GM18520 (cell line): ENCODE results near the gene TMEM250.

Experiments
- ATAC-seq: cut with Tn5 transposase; IDR thresholded peaks from one replicate; pipeline ENCODE4 v1.9.1; 2021; ENCODE audit not compliant: unreplicated experiment

The TMEM250 gene

DNA sequence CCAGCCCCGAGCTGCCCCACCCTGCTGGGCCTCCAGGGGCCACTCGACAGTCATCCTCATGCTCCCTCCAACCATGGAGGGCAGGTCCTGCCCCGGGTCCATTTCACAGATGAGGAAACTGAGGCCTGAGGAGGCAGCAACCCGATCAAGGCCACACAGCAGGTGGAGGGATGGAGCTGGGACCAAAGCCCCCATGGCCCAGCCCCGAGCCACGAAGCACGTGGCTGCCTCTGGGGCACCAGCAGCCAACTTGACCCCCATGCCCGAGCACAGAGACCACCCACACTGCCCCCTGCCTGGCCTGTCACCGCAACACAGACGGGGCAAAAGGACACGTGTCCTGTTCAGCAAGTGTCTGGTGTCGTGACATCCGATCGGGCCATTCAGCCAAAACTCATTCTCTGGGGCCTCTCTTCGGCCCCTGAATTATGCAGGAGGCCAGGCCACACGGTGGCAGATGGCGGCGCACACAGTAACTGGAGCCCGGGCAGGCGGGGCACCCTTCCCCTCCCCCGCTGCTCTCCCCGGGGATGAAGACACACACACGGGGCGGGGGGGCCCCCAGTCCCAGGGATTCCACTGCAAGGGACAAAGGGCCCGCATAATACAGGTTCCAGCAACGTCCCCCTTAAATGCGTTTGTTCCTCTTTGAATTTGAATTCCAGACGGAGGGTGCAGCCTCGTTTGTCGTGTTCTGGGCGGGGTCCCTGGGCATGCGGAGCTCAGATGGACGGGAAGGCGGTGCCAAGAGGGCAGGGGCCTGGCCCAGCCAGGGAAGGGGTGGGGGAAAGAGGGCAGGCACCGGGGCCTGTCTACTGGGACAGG lies 29.4 kb upstream of the TMEM250 start:
- no peak for ATAC-seq

DNA sequence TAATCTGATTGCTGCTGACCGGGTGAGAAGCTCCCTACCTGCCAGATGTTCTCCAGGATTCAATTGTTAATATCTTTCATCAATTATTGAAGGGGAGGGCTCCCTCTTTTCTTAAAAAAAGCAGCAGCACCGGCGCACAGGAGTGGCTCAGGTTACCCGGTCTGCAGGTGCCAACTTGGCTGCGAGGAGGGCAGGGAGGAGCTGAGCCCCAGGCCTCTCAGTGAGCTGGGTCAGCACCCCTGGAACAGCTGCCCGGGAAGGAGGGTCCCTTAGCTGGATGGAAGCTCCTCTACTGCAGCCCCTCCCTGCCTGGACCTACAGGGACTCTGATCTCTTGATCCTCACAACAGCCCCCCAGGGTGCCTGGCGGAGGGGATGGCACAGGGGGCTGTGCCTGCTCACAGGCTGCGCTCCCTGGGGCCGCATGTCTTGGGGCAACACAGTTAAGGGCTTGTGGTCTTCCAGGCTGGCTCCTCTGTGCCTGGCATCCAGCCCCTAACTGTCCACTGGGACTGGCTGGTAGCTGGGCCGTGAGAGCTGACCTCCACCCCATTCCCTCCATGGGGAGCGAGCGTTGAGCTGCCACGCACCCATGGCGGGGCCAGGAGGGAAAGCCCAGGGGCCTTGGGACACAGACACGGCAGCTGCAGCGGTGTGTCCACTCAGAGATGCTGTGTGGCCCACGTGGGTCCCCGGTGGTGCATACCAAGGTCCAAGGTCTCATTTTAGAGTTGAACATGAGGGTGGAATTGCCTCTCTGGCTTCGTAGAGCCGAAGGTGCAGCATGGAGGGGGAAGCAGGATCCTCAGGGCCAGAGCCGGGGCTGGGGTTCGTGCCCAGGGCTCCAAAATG lies 28.6 kb upstream of the TMEM250 start:
- ATAC-seq: no peak

DNA sequence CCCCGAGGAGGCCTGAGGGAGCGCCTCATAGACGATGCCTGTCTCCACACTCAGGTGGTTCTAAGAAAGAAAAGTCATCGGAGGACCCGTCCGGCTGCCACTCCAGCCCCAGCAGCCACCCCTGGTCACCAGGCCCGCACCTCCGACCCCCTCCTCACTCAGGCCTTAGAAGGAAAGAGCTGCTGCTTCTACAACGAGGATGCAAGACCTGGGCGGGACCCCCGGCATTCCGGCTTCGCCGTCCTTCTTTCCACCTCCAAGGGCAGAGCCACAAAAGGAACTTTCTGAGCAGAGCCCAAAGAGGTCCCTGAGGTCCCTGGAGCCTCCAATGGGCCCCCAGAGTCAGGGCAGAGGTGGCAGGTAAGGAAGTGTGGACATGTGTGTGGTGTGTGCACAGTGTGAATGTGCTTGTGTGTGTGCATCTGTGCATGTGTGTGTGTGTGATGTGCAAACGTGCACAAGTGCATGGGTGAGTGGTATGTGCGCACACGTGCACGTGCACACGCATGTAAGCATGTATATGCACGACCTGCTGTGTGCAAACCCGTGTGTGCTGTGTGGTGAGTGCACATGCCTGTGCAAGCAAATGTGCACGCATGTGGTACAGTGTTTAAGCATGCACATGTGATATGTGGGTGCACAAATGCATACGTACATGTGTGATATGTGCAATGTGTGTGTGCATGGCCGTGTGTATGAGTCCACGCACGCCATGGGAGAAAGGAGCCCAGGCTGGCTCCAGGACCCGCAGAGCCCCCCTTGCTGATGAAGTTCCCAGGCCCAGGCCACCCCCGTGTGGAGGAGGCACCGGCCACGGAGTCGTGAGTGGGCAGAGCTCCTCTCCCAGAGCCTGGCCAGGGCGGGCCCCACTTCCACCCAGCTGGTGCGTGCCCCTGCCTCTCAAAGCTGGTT lies 27.7 kb upstream of the TMEM250 start:
- no peak for ATAC-seq

DNA sequence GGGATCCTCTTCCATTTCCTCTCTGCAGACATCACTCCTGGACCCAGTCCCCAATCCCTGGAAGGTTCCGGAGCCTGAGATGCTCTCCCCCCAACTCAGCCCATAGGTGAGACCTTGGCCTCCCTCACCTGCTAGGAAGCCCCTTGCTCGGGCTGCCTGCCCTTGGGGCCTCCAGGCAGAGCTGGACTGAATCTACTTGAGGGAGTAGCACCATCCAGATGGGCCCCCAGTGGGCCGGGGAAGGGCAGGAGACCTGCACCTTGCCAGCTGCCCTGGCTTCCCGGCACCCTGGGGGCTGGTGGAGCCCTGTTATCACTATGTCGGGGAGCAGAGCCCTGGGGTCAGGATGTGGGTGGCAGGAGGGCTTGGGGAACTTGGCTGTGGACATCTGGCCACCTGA lies 26.9 kb upstream of the TMEM250 start:
- ATAC-seq: no peak

DNA sequence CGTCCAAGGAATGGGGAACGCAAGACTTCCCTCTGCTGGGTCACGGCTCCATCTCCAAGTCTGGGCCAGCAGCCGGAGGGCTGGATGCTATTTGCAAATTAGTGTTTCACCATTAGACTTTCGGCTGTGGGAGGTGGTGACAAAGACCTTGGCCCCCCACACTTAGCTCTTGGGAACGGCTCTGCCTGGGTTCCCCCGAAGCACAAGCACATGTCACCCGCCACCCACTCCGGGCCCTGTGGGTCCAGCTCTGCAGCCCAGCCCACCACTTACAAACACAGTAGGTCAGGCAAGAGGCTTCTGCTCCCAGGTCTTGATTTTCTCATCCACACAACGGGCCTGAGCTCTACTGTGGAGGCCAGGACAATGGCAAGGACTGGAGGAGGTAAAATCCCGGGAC lies 25.8 kb upstream of the TMEM250 start:
- ATAC-seq: no peak

DNA sequence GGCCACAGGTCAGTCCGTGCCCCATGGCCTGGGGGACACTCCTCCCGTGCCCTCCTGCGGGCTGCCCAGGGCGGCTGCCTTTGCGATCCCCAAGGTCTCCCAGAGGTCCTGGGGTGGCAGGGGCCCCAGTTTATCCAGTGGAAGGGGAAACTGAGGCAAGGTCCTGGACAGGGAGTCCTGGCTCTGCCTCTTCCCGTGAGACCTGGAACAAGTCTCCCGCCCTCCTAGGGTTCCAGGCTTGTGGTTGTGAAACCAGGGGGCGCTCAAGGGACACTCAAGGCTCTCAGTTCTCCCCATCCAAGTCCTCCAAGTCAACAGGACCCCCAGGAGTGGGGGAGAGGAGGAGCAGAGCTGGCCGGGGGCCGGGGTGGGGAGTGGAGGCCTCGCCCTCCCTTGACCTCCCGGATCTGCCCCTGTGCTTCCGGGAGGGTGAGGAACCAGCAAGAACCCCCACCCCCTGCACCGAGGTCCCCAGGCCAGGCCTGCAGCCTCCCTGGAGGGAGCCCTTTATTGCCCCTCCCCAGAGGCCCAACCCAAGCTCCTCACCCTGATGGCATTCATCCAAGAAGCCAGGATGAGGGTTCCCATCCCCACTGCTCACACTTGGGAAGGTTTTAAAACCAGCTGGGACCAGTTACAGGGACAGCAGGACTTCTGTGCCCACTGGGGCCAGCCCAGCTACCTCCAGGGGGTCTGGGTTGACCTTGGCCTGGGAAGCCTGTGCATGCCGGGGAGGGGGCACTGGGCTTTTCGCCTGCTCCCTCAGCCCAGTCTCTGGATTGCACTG lies 24.7 kb upstream of the TMEM250 start:
- no peak for ATAC-seq

DNA sequence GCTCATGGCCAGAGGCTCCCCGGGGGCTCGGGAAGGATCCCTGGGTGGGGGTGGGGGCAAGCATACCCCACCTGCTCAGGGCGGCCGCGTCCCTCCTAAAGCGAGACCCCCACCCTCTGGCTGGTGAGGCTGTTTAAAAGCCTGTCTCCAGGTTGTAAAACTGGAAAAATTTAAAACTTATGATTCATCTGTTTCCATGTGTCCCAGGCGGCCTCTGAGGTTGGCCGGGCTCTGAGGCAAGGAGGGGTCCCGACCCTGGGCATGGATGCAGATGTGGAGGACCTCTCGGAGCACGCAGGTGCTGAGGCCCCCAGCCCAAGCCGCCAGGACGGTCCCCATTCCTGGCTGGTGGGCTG lies 24.2 kb upstream of the TMEM250 start:
- ATAC-seq: no peak

DNA sequence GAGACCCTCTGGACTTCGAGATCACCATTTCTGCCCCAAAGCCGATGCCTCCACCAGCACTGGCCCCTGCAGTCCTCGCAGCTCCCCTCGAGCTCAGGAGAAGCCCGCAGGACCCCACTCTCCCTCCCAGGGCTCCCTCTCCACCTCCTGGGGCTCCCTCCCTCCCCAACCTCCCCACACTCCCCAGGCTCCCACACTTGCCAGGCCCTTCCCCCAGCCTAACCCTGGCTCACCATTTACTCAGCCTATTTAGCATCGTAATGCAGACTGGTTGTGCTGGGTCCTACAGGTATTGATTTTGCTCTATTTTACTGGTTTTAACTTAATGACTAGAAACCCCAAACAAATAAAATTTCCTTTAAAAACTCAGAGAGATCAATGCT lies 23.7 kb upstream of the TMEM250 start:
- ATAC-seq: no peak

DNA sequence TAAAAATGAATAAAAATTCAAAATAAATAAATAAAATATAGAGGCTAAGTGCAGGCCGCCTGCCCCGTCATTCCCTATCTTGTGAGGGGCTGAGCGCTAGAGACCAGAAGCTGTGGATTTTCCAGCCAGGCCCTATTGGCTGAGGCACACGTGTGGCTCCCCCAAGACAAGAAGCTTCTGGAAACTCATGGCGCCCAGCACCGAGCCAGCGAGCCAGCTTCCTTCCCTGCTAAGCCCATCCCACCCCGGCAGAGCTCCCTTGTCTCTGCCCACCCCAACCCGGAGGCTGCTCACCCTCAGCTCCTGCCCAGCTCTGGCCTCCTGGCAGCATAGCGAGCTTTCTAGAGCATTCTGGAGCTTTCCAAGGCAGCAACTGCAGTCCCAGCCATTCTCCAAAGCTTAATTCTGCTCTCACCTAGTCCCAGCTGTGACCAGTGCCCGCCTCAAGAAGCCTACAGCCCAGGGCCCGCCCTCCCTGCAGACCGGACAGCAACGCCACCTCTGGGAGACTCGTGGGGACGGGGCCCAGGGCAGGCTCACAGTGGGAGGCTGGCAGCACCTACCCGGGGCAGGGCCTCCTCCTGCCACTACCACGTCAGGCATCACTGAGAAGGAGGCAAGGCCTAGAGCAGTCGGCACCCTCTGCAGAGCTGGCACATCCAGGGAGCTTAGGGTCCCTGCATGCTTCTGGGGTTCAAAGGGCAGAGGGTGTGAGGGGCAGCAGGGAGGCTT lies 23.2 kb upstream of the TMEM250 start:
- no peak for ATAC-seq

DNA sequence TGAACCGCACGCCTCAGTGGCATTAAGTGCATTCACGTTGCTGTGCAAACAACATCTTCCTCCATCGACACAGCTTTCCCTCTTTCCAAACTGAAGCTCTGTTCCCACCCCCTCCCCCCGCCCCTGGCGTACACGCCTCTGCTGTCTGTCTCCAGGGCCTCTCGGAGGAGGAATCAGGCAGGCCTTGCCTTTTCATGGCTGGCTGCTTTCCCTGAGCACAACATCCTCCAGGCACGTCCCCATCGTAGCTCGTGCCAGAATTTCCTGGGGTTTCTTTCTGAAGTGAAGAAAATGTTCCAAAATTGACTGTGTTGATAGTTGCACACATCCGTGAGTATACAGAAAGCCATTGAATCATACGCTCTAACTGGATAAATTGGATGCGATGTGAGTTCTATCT lies 22.3 kb upstream of the TMEM250 start:
- no peak for ATAC-seq

DNA sequence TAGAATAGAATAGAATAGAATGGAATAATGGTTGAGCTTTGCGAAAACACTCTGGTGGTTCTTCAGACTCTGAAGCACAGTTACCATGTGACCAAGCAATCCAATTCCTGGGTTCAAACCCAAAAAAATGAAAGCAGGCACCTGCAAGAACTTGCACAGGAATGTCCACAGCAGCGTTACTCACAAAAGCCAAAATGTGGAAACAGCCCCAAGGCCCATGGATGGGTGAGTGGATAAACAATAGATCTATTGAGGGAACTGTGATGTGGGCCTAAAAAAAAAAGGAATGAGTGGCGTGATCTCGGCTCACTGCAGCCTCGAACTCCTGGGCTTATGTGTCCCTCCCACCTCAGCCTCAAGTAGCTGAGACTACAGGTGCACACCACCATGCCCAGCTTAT lies 21.4 kb upstream of the TMEM250 start:
- ATAC-seq: no peak

DNA sequence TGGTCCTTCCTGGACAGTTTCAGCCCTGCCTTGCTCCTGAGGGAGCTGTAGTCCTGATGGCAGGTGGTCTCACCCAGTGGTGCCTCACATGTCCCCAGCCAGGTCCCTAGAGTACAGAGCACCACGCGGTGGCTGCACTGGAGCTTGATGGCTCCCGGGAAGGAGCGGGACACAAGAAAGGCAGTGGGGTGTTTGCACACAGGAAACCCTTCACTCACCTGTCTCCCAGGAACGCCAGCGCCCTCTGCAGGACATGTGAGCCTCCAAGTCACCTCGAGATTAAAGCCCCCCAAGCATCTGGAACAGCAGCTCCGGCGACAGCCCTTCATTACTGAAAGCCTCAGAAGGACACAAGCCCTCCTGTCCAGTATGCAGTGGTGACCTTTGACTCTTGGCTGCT lies 19.9 kb upstream of the TMEM250 start:
- ATAC-seq: no peak

DNA sequence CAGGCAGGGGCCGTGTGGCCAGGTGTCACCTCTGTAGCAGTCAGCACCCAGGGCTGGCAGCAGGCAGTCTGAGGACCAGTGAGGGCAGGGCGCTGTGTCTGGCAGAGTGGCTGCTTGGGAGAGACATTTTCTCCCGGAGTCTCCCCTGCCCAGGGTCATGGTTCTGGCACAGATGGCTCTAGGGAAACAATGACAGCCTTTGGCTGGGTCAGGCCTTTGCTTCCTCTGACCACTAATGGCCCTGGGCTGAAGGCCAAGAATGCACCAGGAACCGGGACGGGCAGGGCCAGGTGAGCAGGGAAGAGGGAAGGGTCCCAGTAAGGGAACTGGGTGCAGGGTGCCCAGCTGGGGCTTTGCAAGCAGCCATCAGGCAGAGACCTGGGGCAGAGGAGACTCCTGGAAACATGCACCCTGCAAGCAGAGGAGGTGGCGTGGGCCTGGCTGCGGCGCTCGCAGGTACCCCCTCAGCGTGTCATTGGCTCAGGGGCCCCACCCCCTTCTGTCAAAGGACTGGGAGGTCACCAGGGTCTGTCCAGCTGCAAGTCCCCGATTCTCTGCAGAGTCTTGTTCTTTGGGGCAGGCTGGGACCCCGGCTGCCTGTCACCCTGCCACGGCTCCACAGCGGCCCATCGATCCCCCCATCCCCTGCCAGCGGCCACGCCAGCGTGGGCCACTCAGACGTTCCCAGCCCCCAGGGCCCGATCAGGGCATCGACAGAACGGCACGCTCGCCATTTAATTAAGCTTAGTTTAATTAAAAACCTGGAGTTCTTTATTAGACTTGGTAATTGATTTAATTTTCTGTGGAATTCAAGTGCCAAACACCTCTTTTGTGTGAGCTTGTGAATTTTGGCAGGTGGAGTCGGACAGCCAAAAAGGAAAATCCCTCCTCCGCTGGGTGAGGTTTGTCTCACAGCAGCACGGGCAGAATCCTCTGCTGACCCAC lies 18.9 kb upstream of the TMEM250 start:
- ATAC-seq: no peak

DNA sequence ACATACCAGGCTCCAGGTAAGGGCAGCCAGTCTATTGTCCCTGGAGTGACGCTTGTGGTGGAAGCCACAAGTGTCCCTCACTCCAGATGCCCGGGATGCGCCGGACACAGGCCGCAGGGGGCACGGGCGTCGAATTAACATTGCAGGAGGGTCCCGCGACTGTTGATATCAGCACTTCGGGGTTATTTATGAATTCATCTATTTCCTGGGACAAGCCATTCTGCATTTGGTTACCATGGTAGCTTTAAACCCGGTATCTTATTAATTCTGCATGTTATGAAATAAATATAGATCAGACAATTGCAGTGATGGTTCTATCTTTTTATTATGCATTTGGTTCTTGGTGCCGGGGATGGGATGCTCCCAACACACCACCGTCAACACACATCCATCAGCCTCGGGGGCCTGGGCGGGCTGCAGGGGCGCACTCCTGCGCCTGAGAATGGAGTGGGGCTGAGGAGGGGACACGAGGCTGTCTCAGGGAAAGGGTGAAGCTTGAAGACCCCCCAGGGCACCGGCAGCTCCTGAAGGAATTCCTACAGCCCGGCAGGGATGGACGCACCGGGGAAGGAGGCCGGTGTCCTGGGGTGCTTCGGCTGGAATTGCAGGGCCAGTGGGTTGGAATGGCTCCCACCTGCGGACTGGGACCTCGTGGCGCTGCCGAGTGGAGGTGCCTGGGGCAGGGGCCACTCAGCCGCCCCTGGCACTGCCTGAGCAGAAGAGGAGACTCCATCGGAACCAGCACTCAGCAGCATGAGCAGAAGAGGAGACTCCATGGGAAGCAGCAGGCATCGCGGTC lies 17.7 kb upstream of the TMEM250 start:
- ATAC-seq: no peak

DNA sequence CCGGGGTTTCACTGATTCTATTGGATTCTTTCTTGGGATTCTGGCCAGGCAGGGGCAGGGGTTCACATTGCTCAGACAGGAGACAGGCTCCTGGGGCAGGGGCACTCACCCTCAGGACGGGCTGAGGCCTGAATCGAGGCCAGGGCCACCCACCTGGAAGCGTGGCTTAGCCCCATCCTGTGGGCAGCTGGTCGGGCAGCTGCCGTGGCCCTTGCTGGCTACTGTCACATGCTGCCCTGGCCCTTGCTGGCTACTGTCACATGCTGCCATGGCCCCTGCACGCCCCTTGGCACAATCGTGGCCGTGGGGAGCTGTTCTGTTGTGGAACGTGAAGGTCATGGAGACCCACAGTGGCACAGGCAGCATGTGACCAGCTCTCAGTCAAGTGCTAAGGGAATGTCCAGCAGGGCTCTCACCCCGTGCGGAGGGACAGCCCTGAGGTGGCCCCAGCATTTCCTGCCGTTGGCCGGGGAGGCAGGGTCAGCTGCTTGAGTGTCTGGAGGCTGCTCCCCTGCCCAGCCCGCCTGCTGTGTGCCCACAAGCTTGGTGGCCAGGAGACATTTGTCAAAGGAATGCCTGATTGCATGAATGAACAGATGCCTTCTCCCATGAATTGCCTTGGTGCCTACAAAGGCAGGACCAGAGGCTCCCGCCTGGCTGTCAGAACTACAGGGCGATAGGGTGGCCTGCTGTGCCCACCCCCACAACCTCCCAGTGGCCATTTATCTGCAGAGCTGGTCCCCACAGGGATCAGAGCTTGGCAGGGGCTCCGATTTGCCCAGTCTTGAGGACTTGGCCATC lies 16.9 kb upstream of the TMEM250 start:
- no peak for ATAC-seq

DNA sequence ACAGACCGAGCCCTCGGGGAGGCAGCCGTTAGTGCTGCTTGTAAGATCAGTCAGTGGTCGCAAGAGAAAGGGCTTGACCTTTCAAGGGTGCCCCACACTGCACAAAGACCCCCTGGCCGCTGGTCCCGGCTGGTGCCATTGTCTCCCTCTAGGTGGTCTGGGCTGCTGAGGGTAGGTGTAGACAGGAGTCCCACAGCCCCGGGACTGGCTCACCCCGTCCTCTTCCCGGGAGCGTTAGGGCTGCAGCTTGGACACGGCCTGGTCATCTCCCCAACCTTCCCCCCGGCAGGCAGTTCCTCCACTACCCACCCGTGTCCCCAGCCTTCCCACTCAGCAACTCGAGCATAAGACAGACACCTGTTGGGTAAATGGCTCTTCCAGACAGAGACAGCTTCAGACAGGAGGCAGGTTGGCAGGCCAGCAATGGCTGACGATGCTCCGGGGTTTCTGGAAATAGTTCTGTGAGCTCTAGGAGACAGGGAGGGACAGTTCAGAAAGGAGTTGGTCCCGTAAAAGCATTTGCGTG lies 15.3 kb upstream of the TMEM250 start:
- no peak for ATAC-seq
